HepG2 (cell line): Measurements from ENCODE around the gene ZER1. TPM values are rescaled to one million over a fixed set of nuclear protein-coding genes. Genes with fewer than 3 reads are reported as not detected.

Source experiments
- GPN1 ChIP-seq: sonication (generic); formaldehyde crosslinking; IDR thresholded peaks from 2 replicates; pipeline ENCODE4 v1.5.1; 2020; ENCODE audit warnings: missing genetic modification reagents, borderline replicate concordance
- KMT2B ChIP-seq: IDR thresholded peaks from 2 replicates; pipeline ENCODE4 v1.6.1; 2016; ENCODE audit warnings: missing genetic modification reagents, missing compliant biosample characterization
- NAIF1 ChIP-seq: sonication (generic); formaldehyde crosslinking; IDR thresholded peaks from 2 replicates; pipeline ENCODE4 v1.5.0; 2020; ENCODE audit warnings: mild to moderate bottlenecking, missing genetic modification reagents, borderline replicate concordance
- XRCC5 ChIP-seq: fragments of 200-400 bp; formaldehyde crosslinking; optimal IDR thresholded peaks from 2 replicates; pipeline ENCODE3; 2017; ENCODE audit warnings: mild to moderate bottlenecking, low read length
- YY1 ChIP-seq: IDR thresholded peaks from 2 replicates; pipeline ENCODE4 v1.6.1; 2011; ENCODE audit warnings: low read length, low read depth, moderate library complexity, mild to moderate bottlenecking; ENCODE audit not compliant: insufficient read depth, insufficient replicate concordance
- ZBTB20 ChIP-seq: sonication (generic); formaldehyde crosslinking; IDR thresholded peaks from 2 replicates; pipeline ENCODE4 v1.8.1; 2023; ENCODE audit warnings: missing genetic modification reagents, low read depth, mild to moderate bottlenecking, borderline replicate concordance
- ZFP36 ChIP-seq: fragments of 150-350 bp; IDR thresholded peaks from 2 replicates; pipeline ENCODE4 v1.6.1; 2018; ENCODE audit warnings: borderline replicate concordance, low read length, low read depth; ENCODE audit not compliant: partially characterized antibody
- ZNF607 ChIP-seq: sonication (generic); formaldehyde crosslinking; IDR thresholded peaks from 2 replicates; pipeline ENCODE4 v1.5.1; 2020; ENCODE audit warnings: missing genetic modification reagents, mild to moderate bottlenecking, borderline replicate concordance
- ZNF776 ChIP-seq: sonication (generic); formaldehyde crosslinking; IDR thresholded peaks from 2 replicates; pipeline ENCODE4 v1.4.0; 2020; ENCODE audit warnings: mild to moderate bottlenecking, missing genetic modification reagents
- polyA plus RNA-seq, 8 experiments: library from polyadenylated mRNA; depleted of rRNA in 3 of 8; stranded (reverse) in 7 of 8; unstranded in 1 of 8; fragments of >200 nt; fragmentation: Illumina TruSeq in 4 of 8; extraction: Trizol in 4 of 8; gene quantifications; 2 replicates each; pipeline versions ENCODE4 v1.2.1 to v1.2.3, GENCODE V29; 2011 to 2016; ENCODE audit warnings: low read depth in 4 of 8, missing spikeins in 1 of 8, mixed read lengths in 1 of 8; ENCODE audit not compliant: insufficient read depth in 1 of 8
- total RNA-seq, 5 experiments: library from RNA; depleted of rRNA; stranded (reverse); fragments of >200 nt; fragmentation: Illumina TruSeq; extraction: Trizol; gene quantifications; 2 replicates each; pipeline ENCODE4 v1.2.3, GENCODE V29; 2016; ENCODE audit warnings: low read depth in 1 of 5
- TF ChIP-seq, protein P1 (sequence below): sonication (generic); formaldehyde crosslinking; IDR thresholded peaks from 2 replicates; pipeline ENCODE4 v1.4.0; 2020; ENCODE audit warnings: low read depth, missing genetic modification reagents
- TF ChIP-seq, protein P2 (sequence below): IDR thresholded peaks from 2 replicates; pipeline ENCODE4 v1.6.1; 2016; ENCODE audit warnings: control low read depth
- TF ChIP-seq, protein P3 (sequence below): sonication (generic); formaldehyde crosslinking; IDR thresholded peaks from 2 replicates; pipeline ENCODE4 v1.4.0; 2020; ENCODE audit warnings: mild to moderate bottlenecking, missing genetic modification reagents
- TF ChIP-seq, protein P4 (sequence below), 2 experiments: sonication (generic) in 1 of 2; formaldehyde crosslinking in 1 of 2; IDR thresholded peaks; 2 replicates each; pipeline versions ENCODE4 v1.4.0 to v1.6.1; 2018 to 2020; ENCODE audit warnings: missing genetic modification reagents in 2 of 2, borderline replicate concordance in 1 of 2, low read depth in 1 of 2, mild to moderate bottlenecking in 1 of 2, missing biosample characterization in 1 of 2
- TF ChIP-seq, protein P5 (sequence below): sonication (generic); formaldehyde crosslinking; conservative IDR thresholded peaks from 2 replicates; pipeline ENCODE4 v1.8.0; 2022; ENCODE audit warnings: mild to moderate bottlenecking, moderate library complexity, missing genetic modification reagents

Gene ZER1
- total and polyA plus RNA-seq, 2 of the 13 experiments (the other 11 are each of a cell fraction or from before 2014, with no cell fraction given): 7.7 to 40.0 TPM

DNA sequence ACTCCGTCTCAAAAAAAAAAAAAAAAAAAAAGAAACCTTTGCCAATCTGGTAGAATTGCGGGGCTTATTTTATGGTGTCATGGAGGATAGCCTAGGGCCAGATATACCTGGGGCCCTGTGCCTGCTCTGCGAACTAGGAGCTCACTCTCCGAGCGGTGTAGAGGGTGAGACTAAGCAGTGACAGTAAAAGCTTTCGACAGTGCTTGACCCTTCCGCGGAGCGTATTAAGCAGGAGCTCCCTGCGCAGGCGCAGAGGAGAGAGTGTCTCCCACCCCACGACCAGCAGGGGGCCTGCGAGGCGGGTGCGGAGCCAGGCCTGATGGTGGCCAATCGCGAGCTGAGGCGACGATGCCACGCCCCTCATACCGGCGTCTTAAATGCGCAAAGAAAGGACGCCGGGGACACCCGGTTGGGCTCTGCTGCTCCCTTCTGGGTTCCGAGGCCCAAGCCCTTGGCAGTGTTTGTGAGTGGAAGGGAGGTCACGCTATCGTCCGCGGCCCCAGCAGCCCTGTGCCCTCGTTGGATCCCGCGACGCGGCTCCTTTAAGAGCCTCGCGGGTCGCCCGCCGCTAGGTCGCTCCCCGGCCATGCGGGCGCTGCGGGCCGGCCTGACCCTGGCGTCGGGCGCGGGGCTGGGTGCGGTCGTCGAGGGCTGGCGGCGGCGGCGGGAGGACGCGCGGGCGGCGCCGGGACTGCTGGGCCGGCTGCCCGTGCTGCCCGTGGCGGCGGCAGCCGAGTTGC lies 46.5 kb upstream of the ZER1 start, which contains the start of gene ENDOG (continued):
- TF ChIP-seq, protein P1, sequence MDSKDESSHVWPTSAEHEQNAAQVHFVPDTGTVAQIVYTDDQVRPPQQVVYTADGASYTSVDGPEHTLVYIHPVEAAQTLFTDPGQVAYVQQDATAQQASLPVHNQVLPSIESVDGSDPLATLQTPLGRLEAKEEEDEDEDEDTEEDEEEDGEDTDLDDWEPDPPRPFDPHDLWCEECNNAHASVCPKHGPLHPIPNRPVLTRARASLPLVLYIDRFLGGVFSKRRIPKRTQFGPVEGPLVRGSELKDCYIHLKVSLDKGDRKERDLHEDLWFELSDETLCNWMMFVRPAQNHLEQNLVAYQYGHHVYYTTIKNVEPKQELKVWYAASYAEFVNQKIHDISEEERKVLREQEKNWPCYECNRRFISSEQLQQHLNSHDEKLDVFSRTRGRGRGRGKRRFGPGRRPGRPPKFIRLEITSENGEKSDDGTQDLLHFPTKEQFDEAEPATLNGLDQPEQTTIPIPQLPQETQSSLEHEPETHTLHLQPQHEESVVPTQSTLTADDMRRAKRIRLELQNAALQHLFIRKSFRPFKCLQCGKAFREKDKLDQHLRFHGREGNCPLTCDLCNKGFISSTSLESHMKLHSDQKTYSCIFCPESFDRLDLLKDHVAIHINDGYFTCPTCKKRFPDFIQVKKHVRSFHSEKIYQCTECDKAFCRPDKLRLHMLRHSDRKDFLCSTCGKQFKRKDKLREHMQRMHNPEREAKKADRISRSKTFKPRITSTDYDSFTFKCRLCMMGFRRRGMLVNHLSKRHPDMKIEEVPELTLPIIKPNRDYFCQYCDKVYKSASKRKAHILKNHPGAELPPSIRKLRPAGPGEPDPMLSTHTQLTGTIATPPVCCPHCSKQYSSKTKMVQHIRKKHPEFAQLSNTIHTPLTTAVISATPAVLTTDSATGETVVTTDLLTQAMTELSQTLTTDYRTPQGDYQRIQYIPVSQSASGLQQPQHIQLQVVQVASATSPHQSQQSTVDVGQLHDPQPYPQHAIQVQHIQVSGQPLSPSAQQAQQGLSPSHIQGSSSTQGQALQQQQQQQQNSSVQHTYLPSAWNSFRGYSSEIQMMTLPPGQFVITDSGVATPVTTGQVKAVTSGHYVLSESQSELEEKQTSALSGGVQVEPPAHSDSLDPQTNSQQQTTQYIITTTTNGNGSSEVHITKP (CRISPR knock-in tag): no peak
- TF ChIP-seq, protein P2, sequence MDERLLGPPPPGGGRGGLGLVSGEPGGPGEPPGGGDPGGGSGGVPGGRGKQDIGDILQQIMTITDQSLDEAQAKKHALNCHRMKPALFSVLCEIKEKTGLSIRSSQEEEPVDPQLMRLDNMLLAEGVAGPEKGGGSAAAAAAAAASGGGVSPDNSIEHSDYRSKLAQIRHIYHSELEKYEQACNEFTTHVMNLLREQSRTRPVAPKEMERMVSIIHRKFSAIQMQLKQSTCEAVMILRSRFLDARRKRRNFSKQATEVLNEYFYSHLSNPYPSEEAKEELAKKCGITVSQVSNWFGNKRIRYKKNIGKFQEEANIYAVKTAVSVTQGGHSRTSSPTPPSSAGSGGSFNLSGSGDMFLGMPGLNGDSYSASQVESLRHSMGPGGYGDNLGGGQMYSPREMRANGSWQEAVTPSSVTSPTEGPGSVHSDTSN: no peak
- TF ChIP-seq, protein P3, sequence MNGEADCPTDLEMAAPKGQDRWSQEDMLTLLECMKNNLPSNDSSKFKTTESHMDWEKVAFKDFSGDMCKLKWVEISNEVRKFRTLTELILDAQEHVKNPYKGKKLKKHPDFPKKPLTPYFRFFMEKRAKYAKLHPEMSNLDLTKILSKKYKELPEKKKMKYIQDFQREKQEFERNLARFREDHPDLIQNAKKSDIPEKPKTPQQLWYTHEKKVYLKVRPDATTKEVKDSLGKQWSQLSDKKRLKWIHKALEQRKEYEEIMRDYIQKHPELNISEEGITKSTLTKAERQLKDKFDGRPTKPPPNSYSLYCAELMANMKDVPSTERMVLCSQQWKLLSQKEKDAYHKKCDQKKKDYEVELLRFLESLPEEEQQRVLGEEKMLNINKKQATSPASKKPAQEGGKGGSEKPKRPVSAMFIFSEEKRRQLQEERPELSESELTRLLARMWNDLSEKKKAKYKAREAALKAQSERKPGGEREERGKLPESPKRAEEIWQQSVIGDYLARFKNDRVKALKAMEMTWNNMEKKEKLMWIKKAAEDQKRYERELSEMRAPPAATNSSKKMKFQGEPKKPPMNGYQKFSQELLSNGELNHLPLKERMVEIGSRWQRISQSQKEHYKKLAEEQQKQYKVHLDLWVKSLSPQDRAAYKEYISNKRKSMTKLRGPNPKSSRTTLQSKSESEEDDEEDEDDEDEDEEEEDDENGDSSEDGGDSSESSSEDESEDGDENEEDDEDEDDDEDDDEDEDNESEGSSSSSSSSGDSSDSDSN (CRISPR knock-in tag): peak; percentile 49; the same call in 1 of the 2 replicates
- TF ChIP-seq KMT2B (CRISPR knock-in tag) (0 out of 2 replicates have a peak, but pooled peaks have one; percentile 37), ZNF776 (peak; percentile 26; the same call in 1 of the 2 replicates), GPN1 (CRISPR knock-in tag) (peak; percentile 10; the same call in 1 of the 2 replicates), ZNF607 (CRISPR knock-in tag) (peak; percentile 8; the same call in 1 of the 2 replicates), ZFP36 (no peak), NAIF1 (CRISPR knock-in tag) (0 out of 2 replicates have a peak, but pooled peaks have one; percentile 30), YY1 (peak; percentile 51), XRCC5 (peak; percentile 94), ZBTB20 (CRISPR knock-in tag) (0 out of 2 replicates have a peak, but pooled peaks have one; percentile 14)
- TF ChIP-seq, protein P4, sequence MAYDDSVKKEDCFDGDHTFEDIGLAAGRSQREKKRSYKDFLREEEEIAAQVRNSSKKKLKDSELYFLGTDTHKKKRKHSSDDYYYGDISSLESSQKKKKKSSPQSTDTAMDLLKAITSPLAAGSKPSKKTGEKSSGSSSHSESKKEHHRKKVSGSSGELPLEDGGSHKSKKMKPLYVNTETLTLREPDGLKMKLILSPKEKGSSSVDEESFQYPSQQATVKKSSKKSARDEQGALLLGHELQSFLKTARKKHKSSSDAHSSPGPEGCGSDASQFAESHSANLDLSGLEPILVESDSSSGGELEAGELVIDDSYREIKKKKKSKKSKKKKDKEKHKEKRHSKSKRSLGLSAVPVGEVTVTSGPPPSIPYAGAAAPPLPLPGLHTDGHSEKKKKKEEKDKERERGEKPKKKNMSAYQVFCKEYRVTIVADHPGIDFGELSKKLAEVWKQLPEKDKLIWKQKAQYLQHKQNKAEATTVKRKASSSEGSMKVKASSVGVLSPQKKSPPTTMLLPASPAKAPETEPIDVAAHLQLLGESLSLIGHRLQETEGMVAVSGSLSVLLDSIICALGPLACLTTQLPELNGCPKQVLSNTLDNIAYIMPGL (CRISPR knock-in tag; IDR thresholded peaks at IDR 0.05; ENCODE audit: borderline replicate concordance in 1 of 2, low read depth in 1 of 2): peak; percentile 7 to 90; a peak in 3 of 4 replicates
- TF ChIP-seq, protein P5, sequence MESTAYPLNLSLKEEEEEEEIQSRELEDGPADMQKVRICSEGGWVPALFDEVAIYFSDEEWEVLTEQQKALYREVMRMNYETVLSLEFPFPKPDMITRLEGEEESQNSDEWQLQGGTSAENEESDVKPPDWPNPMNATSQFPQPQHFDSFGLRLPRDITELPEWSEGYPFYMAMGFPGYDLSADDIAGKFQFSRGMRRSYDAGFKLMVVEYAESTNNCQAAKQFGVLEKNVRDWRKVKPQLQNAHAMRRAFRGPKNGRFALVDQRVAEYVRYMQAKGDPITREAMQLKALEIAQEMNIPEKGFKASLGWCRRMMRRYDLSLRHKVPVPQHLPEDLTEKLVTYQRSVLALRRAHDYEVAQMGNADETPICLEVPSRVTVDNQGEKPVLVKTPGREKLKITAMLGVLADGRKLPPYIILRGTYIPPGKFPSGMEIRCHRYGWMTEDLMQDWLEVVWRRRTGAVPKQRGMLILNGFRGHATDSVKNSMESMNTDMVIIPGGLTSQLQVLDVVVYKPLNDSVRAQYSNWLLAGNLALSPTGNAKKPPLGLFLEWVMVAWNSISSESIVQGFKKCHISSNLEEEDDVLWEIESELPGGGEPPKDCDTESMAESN (CRISPR knock-in tag): peak; percentile 67; the same call in 1 of the 2 replicates
